ENCODE measurements around the gene LUC7L3. TPM values are rescaled to one million over a fixed set of nuclear protein-coding genes. Genes with fewer than 3 reads are reported as not detected.
"Not testable (repeated sequence)": the region's sequence is repeated elsewhere in the genome, so short reads cannot be mapped to it uniquely, and the experiment has no call there.

The LUC7L3 gene
- total and polyA plus RNA-seq, 8 donors: 63.4 to 1,211 (median 208) TPM

- Histone ChIP-seq H3K27ac (peak within 1 kb of the TSS; percentile 93 to 99 (median 98)), H3K4me3 (peak within 1 kb of the TSS; percentile 59 to 78 (median 67)), H3K4me1 (peaks cover 21 to 67% (median 49%) of the 10 kb centered on the region in 4 donors), H3K27me3 (no peaks in the 10 kb centered on the region), H3K36me3 (peaks cover 4 to 11% (median 8%) of the 10 kb centered on the region in 4 donors), H3K9me3 (no peaks in the 10 kb centered on the region)
- peak; percentile 93 to 96 for DNase-seq
- WGBS, 5 donors: 0% methylated on average over 48 to 74 of the region's 74 CpGs
- intact Hi-C loops (cut with DNase I; ENCODE audit: low total_unique reads): no loop called here
- TF ChIP-seq CTCF (IDR thresholded peaks at IDR 0.05) (no peak), POLR2AphosphoS5 (IDR thresholded peaks at IDR 0.05) (peak; percentile 59 to 84 (median 78))
These were observed 11.9 kb upstream of the LUC7L3 start, which contains the start of gene ANKRD40 for GRCh38 chr17:50707289-50708049. TSS of gene ANKRD40 (minus strand) at chr17:50707914. CDS start at chr17:50707654, 260 bp downstream.

GRCh38 chr17:50708050-50709000 is 11.1 kb upstream of the LUC7L3 start:
- Histone ChIP-seq H3K27ac (peak overlapping the region; percentile 93 to 99 (median 98)), H3K4me3 (peak overlapping the region; percentile 59 to 78 (median 67)), H3K27me3 (no peaks in the 10 kb centered on the region), H3K9me3 (no peaks in the 10 kb centered on the region), H3K36me3 (peaks cover 3 to 11% (median 8%) of the 10 kb centered on the region in 4 donors), H3K4me1 (peaks cover 21 to 61% (median 45%) of the 10 kb centered on the region in 4 donors)
- 0 to 5% (median 3%) methylated on average over 6 of the region's 6 CpGs for WGBS, 5 donors
- intact Hi-C loops (cut with DNase I; ENCODE audit: low total_unique reads): no loop called here
- TF ChIP-seq POLR2AphosphoS5 (IDR thresholded peaks at IDR 0.05) (no peak), POLR2A (IDR thresholded peaks at IDR 0.05) (no peak), EP300 (IDR thresholded peaks at IDR 0.05) (no peak), CTCF (IDR thresholded peaks at IDR 0.05) (no peak)
- peak in 1 of 2 donors; percentile 66 for DNase-seq

GRCh38 chr17:50709053-50709452 is 10.3 kb upstream of the LUC7L3 start:
- 75 to 86% (median 81%) methylated on average over 4 of the region's 4 CpGs for WGBS, 5 donors

GRCh38 chr17:50710025-50710424 is 9.4 kb upstream of the LUC7L3 start:
- 81 to 87% (median 84%) methylated on average over 2 of the region's 2 CpGs for WGBS, 5 donors
- no peaks in the 10 kb centered on the region for H3K36me3 ChIP-seq
- H3K27ac ChIP-seq: peak overlapping the region in 2 of 5 donors; percentile 96 to 98
- H3K4me3 ChIP-seq: no peak overlapping the region
- H3K27me3 ChIP-seq: no peaks in the 10 kb centered on the region
- H3K4me1 ChIP-seq: peaks cover 12 to 44% (median 36%) of the 10 kb centered on the region in 4 donors
- H3K9me3 ChIP-seq: no peaks in the 10 kb centered on the region
- intact Hi-C loops (cut with DNase I; ENCODE audit: low total_unique reads): no loop called here
- DNase-seq: no peak
- TF ChIP-seq EP300 (IDR thresholded peaks at IDR 0.05) (no peak), CTCF (IDR thresholded peaks at IDR 0.05) (no peak), POLR2AphosphoS5 (IDR thresholded peaks at IDR 0.05) (no peak), POLR2A (IDR thresholded peaks at IDR 0.05) (no peak)

More at GRCh38 chr17:50709053-50709452, 10.3 kb upstream of the LUC7L3 start:
- peaks cover 15 to 54% (median 38%) of the 10 kb centered on the region in 4 donors for H3K4me1 ChIP-seq
- H3K27me3 ChIP-seq; DNase-seq; H3K9me3 ChIP-seq; intact Hi-C loops (cut with DNase I; ENCODE audit: low total_unique reads); H3K36me3 ChIP-seq: not testable (repeated sequence)
- H3K27ac ChIP-seq: peak overlapping the region; percentile 22 to 99 (median 96)
- H3K4me3 ChIP-seq: peak overlapping the region in 1 of 4 donors; percentile 74

Data from stomach (tissue), 9 donors.